ENCODE measurements around the gene TM9SF4.
A peak's percentile ranks its signal among the peaks of the same experiment; 100 is the strongest.

Gene TM9SF4

DNA sequence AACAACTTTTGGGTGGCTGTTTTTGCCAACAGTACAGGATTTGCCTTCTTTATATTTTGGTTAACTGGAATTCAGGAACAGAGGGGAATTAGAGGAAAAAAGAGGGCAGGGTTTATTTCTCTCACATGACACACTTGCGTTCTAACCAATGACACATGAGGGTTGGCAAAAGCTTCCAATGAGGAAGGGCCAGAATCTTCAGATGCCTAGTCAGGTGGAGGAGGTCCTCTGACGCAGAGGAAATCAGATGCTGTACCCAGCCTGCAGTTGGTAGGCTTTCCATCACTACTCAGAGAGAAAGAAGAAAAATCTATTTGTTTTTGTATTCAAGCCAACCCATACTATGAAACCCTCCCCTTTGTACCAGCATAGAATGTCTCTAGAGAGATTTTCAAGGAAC lies 20.8 kb downstream of the TM9SF4 start:
- no peak for DNase-seq

DNA sequence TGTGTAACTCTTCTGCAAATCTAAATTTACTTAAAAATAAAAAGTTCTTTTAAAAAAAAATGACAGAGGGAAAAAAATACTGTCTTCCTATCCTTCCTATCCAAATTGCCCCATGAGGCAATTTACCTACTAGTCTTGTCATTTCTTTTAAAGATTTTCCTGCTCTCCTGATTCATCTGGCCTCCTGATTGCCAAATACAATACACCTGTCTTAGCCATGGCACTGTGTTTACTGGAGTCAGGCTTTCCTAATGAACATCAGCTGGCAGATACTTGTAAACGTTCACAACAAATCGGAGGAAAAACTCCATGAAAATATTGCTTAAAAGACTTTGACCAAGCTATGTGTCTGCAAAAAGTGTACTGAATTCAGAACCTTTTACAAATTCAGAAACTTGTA lies 21.5 kb downstream of the TM9SF4 start:
- no peak for DNase-seq

DNA sequence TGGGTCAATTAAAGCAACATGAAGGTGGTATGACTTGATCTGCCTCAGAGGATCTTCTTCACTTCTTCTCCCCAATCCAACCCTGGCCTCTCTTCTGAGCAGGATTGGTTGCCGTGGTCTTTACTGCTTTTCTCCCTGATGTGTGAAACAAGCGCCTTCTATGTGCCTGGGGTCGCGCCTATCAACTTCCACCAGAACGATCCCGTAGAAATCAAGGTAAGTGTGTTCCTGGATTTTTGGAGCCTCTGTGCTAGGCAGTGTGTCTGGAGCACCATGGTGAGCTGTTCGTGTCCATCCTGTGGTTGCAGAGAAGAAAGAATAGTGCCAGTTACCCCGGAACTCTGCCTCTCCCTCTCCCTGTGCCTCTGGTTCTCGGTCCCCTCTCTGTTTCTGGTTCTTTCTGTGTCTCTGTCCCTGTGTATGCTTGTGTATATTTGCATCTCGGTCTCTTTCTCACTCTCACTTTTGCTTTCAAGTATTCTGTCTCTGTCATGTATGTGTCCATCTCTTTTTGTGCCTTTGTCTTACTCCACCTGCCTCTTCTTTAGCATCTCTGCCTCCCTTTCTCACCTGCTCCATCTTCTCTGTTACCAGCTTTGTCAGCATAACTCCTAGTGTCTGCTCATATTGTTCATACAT lies 23.5 kb downstream of the TM9SF4 start:
- no peak for DNase-seq

DNA sequence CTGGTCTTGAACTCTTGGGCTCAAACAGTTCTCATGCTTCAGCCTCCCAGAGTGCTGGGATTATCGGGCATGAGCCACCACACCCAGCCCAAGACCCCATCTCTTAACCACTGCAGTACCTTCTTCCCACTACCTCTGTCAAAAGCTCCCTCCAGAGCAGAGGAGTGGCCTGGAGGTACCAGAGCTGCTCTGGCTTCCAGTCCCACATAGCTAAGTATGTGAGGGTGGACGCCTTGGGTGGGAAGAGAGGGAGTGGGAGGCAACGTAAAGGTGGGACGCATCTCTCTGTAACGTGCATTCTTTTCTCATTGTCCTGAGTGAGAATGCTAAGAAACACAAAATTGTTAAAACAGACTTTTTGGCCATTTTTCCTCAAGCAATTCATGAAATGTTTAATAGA lies 24.5 kb downstream of the TM9SF4 start:
- no peak for DNase-seq

GRCh38 chr20:32135983-32136515 lies 26.5 kb downstream of the TM9SF4 start:
- no peak for DNase-seq

GRCh38 chr20:32138921-32139320 lies 29.4 kb downstream of the TM9SF4 start:
- no peak for DNase-seq

GRCh38 chr20:32139947-32140346 lies 30.4 kb downstream of the TM9SF4 start:
- no peak for DNase-seq

DNA sequence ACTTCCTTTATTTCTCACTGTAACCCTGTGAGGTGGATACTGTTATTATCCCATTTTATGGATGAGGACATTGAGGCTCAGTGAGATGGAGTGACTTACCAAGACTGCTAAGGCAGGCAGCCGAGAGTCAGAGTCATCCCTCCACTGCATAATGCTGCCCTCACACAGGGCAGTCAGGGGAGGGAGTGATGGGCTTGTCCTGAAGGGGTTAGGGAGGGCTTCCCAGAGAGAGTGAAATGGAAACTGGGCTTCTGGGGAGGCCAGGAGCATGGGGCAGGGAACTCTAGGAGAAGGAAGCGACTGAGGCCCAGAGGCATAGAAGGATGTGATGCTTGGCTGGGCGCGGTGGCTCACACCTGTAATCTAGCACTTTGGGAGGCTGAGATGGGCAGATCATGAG lies 31.1 kb downstream of the TM9SF4 start:
- DNase-seq: no peak

GRCh38 chr20:32141465-32141980 lies 32.0 kb downstream of the TM9SF4 start:
- no peak for DNase-seq

GRCh38 chr20:32142088-32142487 lies 32.6 kb downstream of the TM9SF4 start:
- no peak for DNase-seq

- DNase-seq: no peak
Observed at GRCh38 chr20:32142991-32143390, 33.5 kb downstream of the TM9SF4 start.

GRCh38 chr20:32144898-32145662 lies 35.6 kb downstream of the TM9SF4 start:
- DNase-seq: no peak

- no peak for DNase-seq
Observed at GRCh38 chr20:32149566-32150170, 40.2 kb downstream of the TM9SF4 start.

- DNase-seq: no peak
Observed at GRCh38 chr20:32150291-32150848, 40.9 kb downstream of the TM9SF4 start.

GRCh38 chr20:32152421-32153155 lies 43.1 kb downstream of the TM9SF4 start:
- no peak for DNase-seq

- no peak for DNase-seq
Observed at GRCh38 chr20:32153156-32153665, 43.7 kb downstream of the TM9SF4 start.

DNA sequence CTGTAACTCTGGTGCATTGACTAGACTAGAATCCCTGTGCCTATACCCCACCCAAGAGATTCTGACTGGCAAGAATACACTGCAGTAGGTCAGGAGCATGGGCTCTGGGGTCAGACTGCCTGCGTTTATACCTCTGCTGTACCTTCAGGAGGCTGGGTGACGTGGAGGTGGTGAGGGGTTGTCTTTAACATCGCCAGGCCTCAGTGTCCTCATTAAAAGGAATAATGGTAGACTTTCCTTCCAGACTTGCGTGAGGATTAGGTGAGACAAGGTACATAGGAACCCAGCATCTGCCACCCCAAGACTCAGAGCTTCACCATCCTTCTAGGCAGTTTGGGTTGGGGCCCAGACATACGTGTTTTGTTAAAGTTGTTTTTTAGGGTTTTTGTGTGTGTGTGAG lies 44.3 kb downstream of the TM9SF4 start:
- no peak for DNase-seq

GRCh38 chr20:32155017-32155981 lies 45.8 kb downstream of the TM9SF4 start:
- peak; percentile 36 for DNase-seq

GRCh38 chr20:32157611-32158010 lies 48.1 kb downstream of the TM9SF4 start:
- no peak for DNase-seq

- DNase-seq: no peak
Observed at GRCh38 chr20:32158351-32158750, 48.8 kb downstream of the TM9SF4 start.

All from fibroblast of skin of scalp (primary cell).